ENCODE data around the gene LARGE1. TPM values are rescaled to one million over a fixed set of nuclear protein-coding genes. Genes with fewer than 3 reads are reported as not detected.

Gene LARGE1
- total RNA-seq, 1 experiment from 2014 or later, result 2.5 TPM

DNA sequence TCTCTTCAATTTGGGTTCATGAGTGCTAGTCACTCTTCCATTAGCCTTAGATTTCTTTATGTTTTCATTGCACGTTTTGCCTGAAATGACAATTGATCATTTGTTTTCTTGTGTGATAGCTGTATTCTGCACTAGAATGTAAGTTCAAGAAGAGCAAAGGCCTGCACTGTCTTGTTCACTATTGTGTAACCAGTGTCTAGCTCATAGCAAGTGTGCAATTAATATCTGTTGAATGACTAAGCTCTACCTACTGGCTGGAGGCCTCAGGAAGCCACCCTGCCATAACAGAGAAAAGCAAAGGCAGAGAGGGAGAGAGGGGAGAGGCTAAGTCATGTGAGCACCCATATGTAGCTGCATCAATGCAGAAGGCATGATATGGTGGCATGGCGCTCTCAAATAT lies 569.3 kb downstream of the LARGE1 start:
- POLR2A ChIA-PET, result no interaction called here
- CTCF ChIA-PET, result no interaction called here
- intact Hi-C loops (cut with micrococcal nuclease; ENCODE audit: unreplicated experiment) (no loop called here), in situ Hi-C loops (cut with HindIII; ENCODE audit: low pct_unique_long_range_greater_than_20kb, low sequenced_read_pairs) (no loop called here)
- Histone ChIP-seq H3K4me3 (ENCODE audit: low read depth in 2 of 2, low read length in 2 of 2) (no peak overlapping the region), H3K4me1 (ENCODE audit: control insufficient read depth, insufficient read depth, low read length) (no peaks in the 10 kb centered on the region), H3K36me3 (ENCODE audit: control insufficient read depth, insufficient read depth, low read length) (no peaks in the 10 kb centered on the region), H3K9me3 (ENCODE audit: control insufficient read depth, insufficient read depth, low read depth, low read length) (no peaks in the 10 kb centered on the region), H3K27me3 (ENCODE audit: control insufficient read depth, insufficient read depth, low read length) (no peaks in the 10 kb centered on the region), H3K27ac (ENCODE audit: low read length) (no peak overlapping the region)
- DNase-seq (ENCODE audit: low read depth, low spot score), result no peak
- ATAC-seq, result no peak
- TF ChIP-seq, protein P1, sequence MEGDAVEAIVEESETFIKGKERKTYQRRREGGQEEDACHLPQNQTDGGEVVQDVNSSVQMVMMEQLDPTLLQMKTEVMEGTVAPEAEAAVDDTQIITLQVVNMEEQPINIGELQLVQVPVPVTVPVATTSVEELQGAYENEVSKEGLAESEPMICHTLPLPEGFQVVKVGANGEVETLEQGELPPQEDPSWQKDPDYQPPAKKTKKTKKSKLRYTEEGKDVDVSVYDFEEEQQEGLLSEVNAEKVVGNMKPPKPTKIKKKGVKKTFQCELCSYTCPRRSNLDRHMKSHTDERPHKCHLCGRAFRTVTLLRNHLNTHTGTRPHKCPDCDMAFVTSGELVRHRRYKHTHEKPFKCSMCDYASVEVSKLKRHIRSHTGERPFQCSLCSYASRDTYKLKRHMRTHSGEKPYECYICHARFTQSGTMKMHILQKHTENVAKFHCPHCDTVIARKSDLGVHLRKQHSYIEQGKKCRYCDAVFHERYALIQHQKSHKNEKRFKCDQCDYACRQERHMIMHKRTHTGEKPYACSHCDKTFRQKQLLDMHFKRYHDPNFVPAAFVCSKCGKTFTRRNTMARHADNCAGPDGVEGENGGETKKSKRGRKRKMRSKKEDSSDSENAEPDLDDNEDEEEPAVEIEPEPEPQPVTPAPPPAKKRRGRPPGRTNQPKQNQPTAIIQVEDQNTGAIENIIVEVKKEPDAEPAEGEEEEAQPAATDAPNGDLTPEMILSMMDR (IDR thresholded peaks at IDR 0.05), result no peak
- no peak for TF ChIP-seq TCF7L2 (IDR thresholded peaks at IDR 0.05; ENCODE audit: low read depth, low read length)
- no TSS peak for BruUV-seq (replicated peaks)

DNA sequence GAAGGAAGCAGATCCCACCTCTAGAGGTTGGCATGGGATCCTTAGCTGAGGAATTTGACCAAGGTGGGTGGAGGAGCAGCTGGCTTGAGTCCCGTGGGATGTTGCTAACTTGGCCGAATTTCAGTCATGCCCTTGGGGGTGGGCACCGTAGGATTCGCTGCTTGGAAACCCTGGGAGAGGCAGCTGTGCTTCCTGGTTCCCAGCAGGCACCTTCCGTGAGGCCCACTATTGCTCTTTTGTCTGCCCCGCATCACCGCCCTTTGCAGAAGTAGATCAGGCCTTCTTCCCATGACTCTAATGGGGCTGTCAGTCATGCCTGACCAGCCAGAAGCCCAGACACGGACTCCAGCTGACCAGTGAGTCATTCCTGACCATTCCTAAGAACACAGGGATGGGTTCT lies 569.8 kb downstream of the LARGE1 start:
- H3K4me1 ChIP-seq (ENCODE audit: control insufficient read depth, insufficient read depth, low read length), result no peaks in the 10 kb centered on the region
- ChIA-PET CTCF (no interaction called here), POLR2A (interaction anchor here (0.6 kb wide), 1 partner anchor 162 kb away, joined by 6 read pairs; no protein-coding TSS in a partner anchor)
- H3K27ac ChIP-seq (ENCODE audit: low read length), result no peak overlapping the region
- ATAC-seq (no peak), DNase-seq (ENCODE audit: low read depth, low spot score) (no peak)
- TF ChIP-seq TCF7L2 (IDR thresholded peaks at IDR 0.05; ENCODE audit: low read depth, low read length) (no peak), POLR2AphosphoS5 (IDR thresholded peaks at IDR 0.05; ENCODE audit: low read depth, low read length) (no peak), SIN3A (IDR thresholded peaks at IDR 0.05; ENCODE audit: borderline replicate concordance, insufficient read depth, low read depth, low read length) (no peak)
- TF ChIP-seq, protein P2, sequence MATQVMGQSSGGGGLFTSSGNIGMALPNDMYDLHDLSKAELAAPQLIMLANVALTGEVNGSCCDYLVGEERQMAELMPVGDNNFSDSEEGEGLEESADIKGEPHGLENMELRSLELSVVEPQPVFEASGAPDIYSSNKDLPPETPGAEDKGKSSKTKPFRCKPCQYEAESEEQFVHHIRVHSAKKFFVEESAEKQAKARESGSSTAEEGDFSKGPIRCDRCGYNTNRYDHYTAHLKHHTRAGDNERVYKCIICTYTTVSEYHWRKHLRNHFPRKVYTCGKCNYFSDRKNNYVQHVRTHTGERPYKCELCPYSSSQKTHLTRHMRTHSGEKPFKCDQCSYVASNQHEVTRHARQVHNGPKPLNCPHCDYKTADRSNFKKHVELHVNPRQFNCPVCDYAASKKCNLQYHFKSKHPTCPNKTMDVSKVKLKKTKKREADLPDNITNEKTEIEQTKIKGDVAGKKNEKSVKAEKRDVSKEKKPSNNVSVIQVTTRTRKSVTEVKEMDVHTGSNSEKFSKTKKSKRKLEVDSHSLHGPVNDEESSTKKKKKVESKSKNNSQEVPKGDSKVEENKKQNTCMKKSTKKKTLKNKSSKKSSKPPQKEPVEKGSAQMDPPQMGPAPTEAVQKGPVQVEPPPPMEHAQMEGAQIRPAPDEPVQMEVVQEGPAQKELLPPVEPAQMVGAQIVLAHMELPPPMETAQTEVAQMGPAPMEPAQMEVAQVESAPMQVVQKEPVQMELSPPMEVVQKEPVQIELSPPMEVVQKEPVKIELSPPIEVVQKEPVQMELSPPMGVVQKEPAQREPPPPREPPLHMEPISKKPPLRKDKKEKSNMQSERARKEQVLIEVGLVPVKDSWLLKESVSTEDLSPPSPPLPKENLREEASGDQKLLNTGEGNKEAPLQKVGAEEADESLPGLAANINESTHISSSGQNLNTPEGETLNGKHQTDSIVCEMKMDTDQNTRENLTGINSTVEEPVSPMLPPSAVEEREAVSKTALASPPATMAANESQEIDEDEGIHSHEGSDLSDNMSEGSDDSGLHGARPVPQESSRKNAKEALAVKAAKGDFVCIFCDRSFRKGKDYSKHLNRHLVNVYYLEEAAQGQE (IDR thresholded peaks at IDR 0.05; ENCODE audit: insufficient read depth in 1 of 2, low read depth in 2 of 2, low read length in 1 of 2), result no peak
- TF ChIP-seq, protein P1 (IDR thresholded peaks at IDR 0.05), result no peak
- H3K36me3 ChIP-seq (ENCODE audit: control insufficient read depth, insufficient read depth, low read length), result no peaks in the 10 kb centered on the region
- in situ Hi-C loops (cut with HindIII; ENCODE audit: low pct_unique_long_range_greater_than_20kb, low sequenced_read_pairs) (no loop called here), intact Hi-C loops (cut with micrococcal nuclease; ENCODE audit: unreplicated experiment) (no loop called here)
- no peaks in the 10 kb centered on the region for H3K9me3 ChIP-seq (ENCODE audit: control insufficient read depth, insufficient read depth, low read depth, low read length)
- H3K4me3 ChIP-seq (ENCODE audit: low read depth in 2 of 2, low read length in 2 of 2), result no peak overlapping the region
- no TSS peak for BruUV-seq (replicated peaks)
- H3K27me3 ChIP-seq (ENCODE audit: control insufficient read depth, insufficient read depth, low read length), result no peaks in the 10 kb centered on the region

DNA sequence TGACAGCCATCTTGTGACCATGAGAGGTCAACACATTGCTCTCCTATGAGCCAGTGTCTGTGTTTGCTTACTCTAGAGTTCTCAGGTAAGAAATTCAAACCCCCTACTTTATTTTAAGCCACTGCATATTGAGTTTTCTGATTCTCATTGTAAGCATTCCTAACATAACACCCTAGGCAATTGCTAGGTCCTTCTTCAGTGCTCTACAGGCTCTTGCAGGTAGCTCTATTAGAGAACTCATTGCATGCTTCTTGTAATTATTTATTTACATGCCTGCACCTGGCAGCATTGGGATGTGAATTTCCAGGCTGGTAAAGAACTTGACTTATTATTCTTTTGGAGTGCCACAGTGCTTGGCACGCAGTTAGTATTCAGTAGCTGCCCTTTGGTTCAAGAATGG lies 573.3 kb downstream of the LARGE1 start:
- ChIA-PET POLR2A (no interaction called here), CTCF (no interaction called here)
- Histone ChIP-seq H3K27ac (ENCODE audit: low read length) (no peak overlapping the region), H3K36me3 (ENCODE audit: control insufficient read depth, insufficient read depth, low read length) (no peaks in the 10 kb centered on the region), H3K9me3 (ENCODE audit: control insufficient read depth, insufficient read depth, low read depth, low read length) (no peaks in the 10 kb centered on the region), H3K27me3 (ENCODE audit: control insufficient read depth, insufficient read depth, low read length) (no peaks in the 10 kb centered on the region), H3K4me1 (ENCODE audit: control insufficient read depth, insufficient read depth, low read length) (no peaks in the 10 kb centered on the region), H3K4me3 (ENCODE audit: low read depth in 2 of 2, low read length in 2 of 2) (no peak overlapping the region)
- no TSS peak for BruUV-seq (replicated peaks)
- intact Hi-C loops (cut with micrococcal nuclease; ENCODE audit: unreplicated experiment), result no loop called here
- ATAC-seq (no peak), DNase-seq (ENCODE audit: low read depth, low spot score) (no peak)
- TF ChIP-seq POLR2AphosphoS5 (IDR thresholded peaks at IDR 0.05; ENCODE audit: low read depth, low read length) (no peak), SIN3A (IDR thresholded peaks at IDR 0.05; ENCODE audit: borderline replicate concordance, insufficient read depth, low read depth, low read length) (no peak), TCF7L2 (IDR thresholded peaks at IDR 0.05; ENCODE audit: low read depth, low read length) (no peak)
- TF ChIP-seq, protein P2 (IDR thresholded peaks at IDR 0.05; ENCODE audit: insufficient read depth in 1 of 2, low read depth in 2 of 2, low read length in 1 of 2), result no peak
- TF ChIP-seq, protein P1 (IDR thresholded peaks at IDR 0.05), result no peak
- in situ Hi-C loops (cut with HindIII; ENCODE audit: low pct_unique_long_range_greater_than_20kb, low sequenced_read_pairs), result no loop called here

Measured in Panc1 (cell line).